Astrocyte (in vitro differentiated cells and primary cell): ENCODE measurements around the gene APOBEC3A. TPM values are rescaled to one million over a fixed set of nuclear protein-coding genes. Genes with fewer than 3 reads are reported as not detected.

Experiments
- DNase-seq: peaks from one replicate; pipeline ENCODE4 v3.0.0-alpha.2; 2010; ENCODE audit warnings: low read depth
- FAIRE-seq: peaks from 2 replicates; lab custom pipeline; 2011; peaks lifted over from hg19 to GRCh38; lab: Jason Lieb, UNC
- H2AFZ ChIP-seq: 2 replicates; pipeline ENCODE4 v1.6.0; 2012; ENCODE audit warnings: low read depth, low read length, inconsistent platforms
- H3K27ac ChIP-seq: 2 replicates; pipeline ENCODE4 v1.5.1; 2011; ENCODE audit warnings: low read depth, low read length, inconsistent platforms
- H3K27me3 ChIP-seq: 2 replicates; pipeline ENCODE4 v1.6.0; 2011; ENCODE audit warnings: low read length, inconsistent platforms; ENCODE audit not compliant: insufficient read depth
- H3K36me3 ChIP-seq: 2 replicates; pipeline ENCODE4 v1.5.1; 2011; ENCODE audit warnings: low read length, inconsistent platforms; ENCODE audit not compliant: insufficient read depth
- H3K4me1 ChIP-seq: 2 replicates; pipeline ENCODE4 v1.5.1; 2011; ENCODE audit warnings: low read length, inconsistent platforms; ENCODE audit not compliant: insufficient read depth
- H3K4me2 ChIP-seq: 2 replicates; pipeline ENCODE4 v1.6.0; 2012; ENCODE audit warnings: low read length, inconsistent platforms
- H3K4me3 ChIP-seq: 2 replicates; pipeline ENCODE4 v1.5.1; 2011; ENCODE audit warnings: low read depth, mild to moderate bottlenecking, low read length, inconsistent platforms; ENCODE audit not compliant: insufficient read depth
- H3K79me2 ChIP-seq: 2 replicates; pipeline ENCODE4 v1.6.0; 2012; ENCODE audit warnings: mild to moderate bottlenecking, low read length, inconsistent platforms; ENCODE audit not compliant: insufficient read depth
- H3K9ac ChIP-seq: 2 replicates; pipeline ENCODE4 v1.6.0; 2012; ENCODE audit warnings: mild to moderate bottlenecking, low read length, inconsistent platforms
- H3K9me3 ChIP-seq: 2 replicates; pipeline ENCODE4 v1.5.1; 2012; ENCODE audit warnings: low read depth, mild to moderate bottlenecking, low read length, inconsistent platforms; ENCODE audit not compliant: insufficient read depth
- H4K20me1 ChIP-seq: 2 replicates; pipeline ENCODE4 v1.6.0; 2012; ENCODE audit warnings: low read length, inconsistent platforms; ENCODE audit not compliant: insufficient read depth
- H3K27ac Mint-ChIP-seq: one replicate; pipeline ENCODE4 v1.8.0; 2021; ENCODE audit warnings: mild to moderate bottlenecking, mixed read lengths; ENCODE audit not compliant: unreplicated experiment
- H3K27me3 Mint-ChIP-seq: one replicate; pipeline ENCODE4 v1.8.0; 2021; ENCODE audit warnings: low read depth, mixed read lengths; ENCODE audit not compliant: unreplicated experiment
- H3K36me3 Mint-ChIP-seq: one replicate; pipeline ENCODE4 v1.8.0; 2021; ENCODE audit warnings: low read depth, mixed read lengths; ENCODE audit not compliant: unreplicated experiment
- H3K4me1 Mint-ChIP-seq: one replicate; pipeline ENCODE4 v1.8.0; 2021; ENCODE audit warnings: low read depth, mixed read lengths; ENCODE audit not compliant: unreplicated experiment
- H3K4me3 Mint-ChIP-seq: one replicate; pipeline ENCODE4 v1.8.0; 2021; ENCODE audit warnings: mild to moderate bottlenecking, moderate library complexity, mixed read lengths; ENCODE audit not compliant: unreplicated experiment
- H3K9me3 Mint-ChIP-seq: one replicate; pipeline ENCODE4 v1.8.0; 2021; ENCODE audit warnings: mild to moderate bottlenecking, mixed read lengths; ENCODE audit not compliant: unreplicated experiment
- CTCF ChIP-seq: IDR thresholded peaks from 2 replicates; pipeline ENCODE4 v1.5.1; 2011; ENCODE audit warnings: low read depth, mild to moderate bottlenecking, inconsistent platforms, low read length, moderate library complexity; ENCODE audit not compliant: insufficient read depth
- EZH2 ChIP-seq: IDR thresholded peaks from 2 replicates; pipeline ENCODE4 v1.6.1; 2012; ENCODE audit warnings: mild to moderate bottlenecking, low read length, inconsistent platforms; ENCODE audit not compliant: insufficient read depth
- total RNA-seq: library from RNA; stranded (reverse); gene quantifications from 2 replicates; pipeline ENCODE4 v1.2.1, GENCODE V29; 2021

APOBEC3A gene
- total RNA-seq, 1 donor from 2014 or later = not detected

- Mint-ChIP-seq H3K4me1 (peaks cover 2% of the 10 kb centered on the region), H3K4me3 (no peak overlapping the region), H3K9me3 (no peaks in the 10 kb centered on the region), H3K27ac (no peak overlapping the region), H3K27me3 (peaks cover 48% of the 10 kb centered on the region), H3K36me3 (no peaks in the 10 kb centered on the region)
- Histone ChIP-seq H3K9me3 (no peaks in the 10 kb centered on the region), H3K27me3 (peaks cover 21% of the 10 kb centered on the region), H2AFZ (no peak overlapping the region), H3K4me2 (no peak overlapping the region), H3K36me3 (no peaks in the 10 kb centered on the region), H3K9ac (no peak overlapping the region), H3K79me2 (no peaks in the 10 kb centered on the region), H3K4me3 (no peak overlapping the region), H3K4me1 (no peaks in the 10 kb centered on the region), H3K27ac (no peak overlapping the region), H4K20me1 (no peaks in the 10 kb centered on the region)
- DNase-seq = no peak
- no peak for FAIRE-seq
- TF ChIP-seq CTCF = no peak
- no peak for TF ChIP-seq EZH2
Measured at GRCh38 chr22:38967451-38968450, 10.3 kb downstream of the APOBEC3A start.

GRCh38 chr22:38968801-38969200, 11.4 kb downstream of the APOBEC3A start:
- H3K9ac ChIP-seq = no peak overlapping the region
- no peaks in the 10 kb centered on the region for H3K9me3 Mint-ChIP-seq
- FAIRE-seq (no peak), DNase-seq (no peak)
- H2AFZ ChIP-seq = no peak overlapping the region
- H3K9me3 ChIP-seq = no peaks in the 10 kb centered on the region
- H3K4me1 ChIP-seq = no peaks in the 10 kb centered on the region
- peak overlapping the region; percentile 58 for H3K27ac Mint-ChIP-seq
- H3K27me3 ChIP-seq = peaks cover 21% of the 10 kb centered on the region
- H3K79me2 ChIP-seq = no peaks in the 10 kb centered on the region
- no peaks in the 10 kb centered on the region for H3K4me1 Mint-ChIP-seq
- H3K36me3 Mint-ChIP-seq = no peaks in the 10 kb centered on the region
- H3K4me3 Mint-ChIP-seq = no peak overlapping the region
- no peak for TF ChIP-seq EZH2
- no peak for TF ChIP-seq CTCF
- no peaks in the 10 kb centered on the region for H4K20me1 ChIP-seq
- H3K27ac ChIP-seq = no peak overlapping the region
- H3K4me2 ChIP-seq = no peak overlapping the region
- H3K4me3 ChIP-seq = no peak overlapping the region
- H3K27me3 Mint-ChIP-seq = peaks cover 48% of the 10 kb centered on the region
- H3K36me3 ChIP-seq = no peaks in the 10 kb centered on the region

GRCh38 chr22:38970551-38970950, 13.1 kb downstream of the APOBEC3A start:
- no peaks in the 10 kb centered on the region for H3K79me2 ChIP-seq
- Mint-ChIP-seq H3K4me1 (no peaks in the 10 kb centered on the region), H3K27ac (no peak overlapping the region), H3K36me3 (no peaks in the 10 kb centered on the region), H3K4me3 (no peak overlapping the region), H3K9me3 (no peaks in the 10 kb centered on the region), H3K27me3 (peaks cover 41% of the 10 kb centered on the region)
- H2AFZ ChIP-seq = no peak overlapping the region
- DNase-seq = no peak
- no peaks in the 10 kb centered on the region for H3K36me3 ChIP-seq
- no peak overlapping the region for H3K9ac ChIP-seq
- no peak for FAIRE-seq
- no peaks in the 10 kb centered on the region for H3K4me1 ChIP-seq
- H3K4me3 ChIP-seq = no peak overlapping the region
- TF ChIP-seq CTCF (no peak), EZH2 (no peak)
- H3K27ac ChIP-seq = no peak overlapping the region
- H3K9me3 ChIP-seq = no peaks in the 10 kb centered on the region
- no peaks in the 10 kb centered on the region for H4K20me1 ChIP-seq
- H3K4me2 ChIP-seq = no peak overlapping the region
- peaks cover 21% of the 10 kb centered on the region for H3K27me3 ChIP-seq
